Measurements from ENCODE around the gene FBXO17. TPM values are rescaled to one million over a fixed set of nuclear protein-coding genes. Genes with fewer than 3 reads are reported as not detected.

Gene FBXO17
- total RNA-seq, 1 donor from 2014 or later: 16.0 TPM

GRCh38 chr19:38929929-38930775 is 45.4 kb downstream of the FBXO17 start, which contains the start of gene SARS2:
Gene SARS2, minus strand, starts transcription at chr19:38930763. Its CDS starts 27 bp downstream, at chr19:38930736.
- peak; percentile 94 for TF ChIP-seq CTCF (IDR thresholded peaks at IDR 0.05; ENCODE audit: unreplicated experiment)
- H3K4me1 Mint-ChIP-seq (ENCODE audit: unreplicated experiment): peaks cover 15% of the 10 kb centered on the region
- peak; percentile 92 for DNase-seq (ENCODE audit: low spot score)
- H3K9me3 Mint-ChIP-seq (ENCODE audit: unreplicated experiment): no peaks in the 10 kb centered on the region
- H3K4me3 Mint-ChIP-seq (ENCODE audit: unreplicated experiment): peak within 1 kb of the TSS; percentile 97
- H3K27me3 Mint-ChIP-seq (ENCODE audit: unreplicated experiment): peaks cover 11% of the 10 kb centered on the region
- peak within 1 kb of the TSS; percentile 93 for H3K27ac Mint-ChIP-seq (ENCODE audit: unreplicated experiment)
- H3K36me3 Mint-ChIP-seq (ENCODE audit: low read depth, unreplicated experiment): peaks cover 26% of the 10 kb centered on the region

GRCh38 chr19:38928391-38929001 is 47.0 kb downstream of the FBXO17 start:
- peaks cover 11% of the 10 kb centered on the region for H3K27me3 Mint-ChIP-seq (ENCODE audit: unreplicated experiment)
- H3K36me3 Mint-ChIP-seq (ENCODE audit: low read depth, unreplicated experiment): peaks cover 18% of the 10 kb centered on the region
- DNase-seq (ENCODE audit: low spot score): no peak
- H3K4me1 Mint-ChIP-seq (ENCODE audit: unreplicated experiment): peaks cover 15% of the 10 kb centered on the region
- TF ChIP-seq CTCF (IDR thresholded peaks at IDR 0.05; ENCODE audit: unreplicated experiment): no peak
- H3K27ac Mint-ChIP-seq (ENCODE audit: unreplicated experiment): no peak overlapping the region
- H3K9me3 Mint-ChIP-seq (ENCODE audit: unreplicated experiment): no peaks in the 10 kb centered on the region
- H3K4me3 Mint-ChIP-seq (ENCODE audit: unreplicated experiment): no peak overlapping the region

GRCh38 chr19:38924388-38924787 is 51.2 kb downstream of the FBXO17 start:
- H3K27me3 Mint-ChIP-seq (ENCODE audit: unreplicated experiment): peaks cover 2% of the 10 kb centered on the region
- H3K4me3 Mint-ChIP-seq (ENCODE audit: unreplicated experiment): no peak overlapping the region
- peaks cover 15% of the 10 kb centered on the region for H3K36me3 Mint-ChIP-seq (ENCODE audit: low read depth, unreplicated experiment)
- TF ChIP-seq CTCF (IDR thresholded peaks at IDR 0.05; ENCODE audit: unreplicated experiment): no peak
- no peak overlapping the region for H3K27ac Mint-ChIP-seq (ENCODE audit: unreplicated experiment)
- no peak for DNase-seq (ENCODE audit: low spot score)
- no peaks in the 10 kb centered on the region for H3K9me3 Mint-ChIP-seq (ENCODE audit: unreplicated experiment)
- peaks cover 7% of the 10 kb centered on the region for H3K4me1 Mint-ChIP-seq (ENCODE audit: unreplicated experiment)

GRCh38 chr19:38922482-38922881 is 53.1 kb downstream of the FBXO17 start:
- no peak overlapping the region for H3K27ac Mint-ChIP-seq (ENCODE audit: unreplicated experiment)
- no peak overlapping the region for H3K4me3 Mint-ChIP-seq (ENCODE audit: unreplicated experiment)
- no peaks in the 10 kb centered on the region for H3K9me3 Mint-ChIP-seq (ENCODE audit: unreplicated experiment)
- peaks cover 15% of the 10 kb centered on the region for H3K36me3 Mint-ChIP-seq (ENCODE audit: low read depth, unreplicated experiment)
- H3K27me3 Mint-ChIP-seq (ENCODE audit: unreplicated experiment): no peaks in the 10 kb centered on the region
- DNase-seq (ENCODE audit: low spot score): no peak
- peaks cover 9% of the 10 kb centered on the region for H3K4me1 Mint-ChIP-seq (ENCODE audit: unreplicated experiment)
- TF ChIP-seq CTCF (IDR thresholded peaks at IDR 0.05; ENCODE audit: unreplicated experiment): no peak

Data from endothelial cell (in vitro differentiated cells).